Measurements from ENCODE around the gene IMMT.

IMMT gene

DNA sequence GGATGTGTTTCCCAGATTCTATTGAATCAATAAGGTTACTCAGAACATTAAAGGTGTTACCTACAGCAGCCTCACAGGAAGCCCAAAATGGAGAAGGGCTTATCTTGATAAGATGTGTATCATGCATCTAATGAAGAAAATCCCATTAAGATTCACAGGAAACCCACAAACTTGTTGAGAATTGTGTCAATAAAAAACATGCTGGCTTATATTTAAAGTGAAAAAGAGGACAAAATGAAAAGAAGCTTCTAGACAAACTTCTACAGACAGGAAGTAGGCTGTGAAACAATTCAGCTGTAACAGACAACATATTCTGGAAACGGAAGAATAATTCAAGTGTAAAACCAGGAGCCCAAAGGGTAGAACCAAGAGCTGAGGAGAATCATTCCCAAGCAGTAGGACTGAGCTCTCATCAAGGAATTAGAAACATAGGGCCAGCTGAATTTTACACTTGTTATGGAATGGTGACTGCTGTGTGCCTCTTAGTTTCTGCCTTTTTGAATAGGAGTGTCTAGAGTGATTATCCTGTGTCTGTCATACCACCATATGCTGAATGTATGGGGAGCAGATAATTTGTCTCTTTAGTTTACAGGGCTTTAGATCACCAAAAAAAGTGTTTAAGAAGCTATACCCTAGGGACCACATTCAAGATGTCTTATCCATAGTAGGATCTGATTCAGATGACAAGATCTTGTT lies 9.6 kb downstream of the IMMT start:
- Histone ChIP-seq H3K27me3 (ENCODE audit: control insufficient read depth, insufficient read depth, low read length) (no peaks in the 10 kb centered on the region), H3K9ac (ENCODE audit: low read length) (no peak overlapping the region), H3K4me3 (ENCODE audit: low read length) (no peak overlapping the region), H3K4me1 (ENCODE audit: control insufficient read depth, insufficient read depth, low read length) (peaks cover 10% of the 10 kb centered on the region), H3K36me3 (ENCODE audit: control insufficient read depth, insufficient read depth, low read length) (peaks cover 4% of the 10 kb centered on the region), H3K27ac (ENCODE audit: low read depth, low read length) (no peak overlapping the region)

DNA sequence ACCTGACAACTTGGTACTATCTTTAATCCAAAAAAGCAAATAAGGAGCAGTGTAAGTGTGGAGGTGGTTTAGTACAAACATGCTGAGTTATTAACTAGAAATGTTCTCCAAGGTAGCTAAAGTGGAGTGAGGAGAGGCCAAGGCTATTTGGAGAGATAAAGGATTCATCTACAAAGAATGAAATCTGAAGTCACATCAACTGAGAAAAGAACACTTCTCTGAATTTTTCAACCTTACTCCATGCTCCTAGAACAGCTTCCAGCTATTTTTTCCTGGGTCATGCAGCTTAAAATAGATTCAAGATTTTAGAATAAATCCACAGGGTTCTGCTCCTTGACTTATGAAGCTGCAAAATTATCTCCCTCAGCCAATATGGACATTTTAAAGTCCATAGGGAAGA lies 18.7 kb downstream of the IMMT start:
- Histone ChIP-seq H3K27me3 (ENCODE audit: control insufficient read depth, insufficient read depth, low read length) (no peaks in the 10 kb centered on the region), H3K4me3 (ENCODE audit: low read length) (no peak overlapping the region), H3K4me1 (ENCODE audit: control insufficient read depth, insufficient read depth, low read length) (no peaks in the 10 kb centered on the region), H3K27ac (ENCODE audit: low read depth, low read length) (no peak overlapping the region), H3K9ac (ENCODE audit: low read length) (no peak overlapping the region), H3K36me3 (ENCODE audit: control insufficient read depth, insufficient read depth, low read length) (no peaks in the 10 kb centered on the region)

DNA sequence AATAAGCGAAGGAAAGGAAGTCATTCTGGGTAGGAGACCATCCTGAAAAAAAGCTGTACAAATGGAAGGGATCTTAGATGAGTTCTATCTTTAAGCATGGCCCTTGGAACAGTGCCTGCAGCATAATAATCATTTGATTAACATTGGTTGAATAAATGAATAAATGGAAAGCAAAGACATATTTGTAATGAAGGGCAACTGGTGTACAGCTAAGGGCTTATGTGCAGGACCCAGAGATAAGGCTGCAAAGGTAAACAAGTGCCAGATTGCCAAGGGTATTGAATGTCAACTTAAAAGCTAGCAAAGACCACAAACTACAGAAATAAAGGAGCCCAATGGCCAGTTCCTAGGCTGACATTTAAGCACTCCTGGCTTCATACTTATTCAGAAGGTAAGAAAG lies 19.4 kb downstream of the IMMT start:
- Histone ChIP-seq H3K27ac (ENCODE audit: low read depth, low read length) (no peak overlapping the region), H3K4me1 (ENCODE audit: control insufficient read depth, insufficient read depth, low read length) (no peaks in the 10 kb centered on the region), H3K4me3 (ENCODE audit: low read length) (no peak overlapping the region), H3K27me3 (ENCODE audit: control insufficient read depth, insufficient read depth, low read length) (no peaks in the 10 kb centered on the region), H3K9ac (ENCODE audit: low read length) (no peak overlapping the region), H3K36me3 (ENCODE audit: control insufficient read depth, insufficient read depth, low read length) (no peaks in the 10 kb centered on the region)

DNA sequence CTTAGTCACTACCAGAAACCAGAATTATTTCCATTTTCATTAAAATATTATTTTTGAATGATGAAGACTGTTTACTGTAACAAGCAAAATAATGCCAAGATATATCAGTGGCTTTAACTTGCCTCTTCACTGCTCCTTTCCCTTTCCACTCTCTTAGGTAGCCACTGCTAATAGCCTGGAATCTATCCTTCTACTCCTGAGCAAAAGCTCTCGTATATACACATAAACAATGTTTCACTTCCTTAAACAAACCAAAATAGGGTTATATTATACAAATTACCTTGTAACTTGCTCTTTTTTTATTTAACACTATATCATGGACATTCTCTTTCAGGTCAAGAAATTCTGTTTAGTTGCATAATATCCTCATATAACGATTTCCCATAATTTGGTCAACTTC lies 20.8 kb downstream of the IMMT start:
- Histone ChIP-seq H3K4me3 (ENCODE audit: low read length) (no peak overlapping the region), H3K27ac (ENCODE audit: low read depth, low read length) (no peak overlapping the region), H3K9ac (ENCODE audit: low read length) (no peak overlapping the region), H3K4me1 (ENCODE audit: control insufficient read depth, insufficient read depth, low read length) (no peaks in the 10 kb centered on the region), H3K27me3 (ENCODE audit: control insufficient read depth, insufficient read depth, low read length) (no peaks in the 10 kb centered on the region), H3K36me3 (ENCODE audit: control insufficient read depth, insufficient read depth, low read length) (peaks cover 5% of the 10 kb centered on the region)

DNA sequence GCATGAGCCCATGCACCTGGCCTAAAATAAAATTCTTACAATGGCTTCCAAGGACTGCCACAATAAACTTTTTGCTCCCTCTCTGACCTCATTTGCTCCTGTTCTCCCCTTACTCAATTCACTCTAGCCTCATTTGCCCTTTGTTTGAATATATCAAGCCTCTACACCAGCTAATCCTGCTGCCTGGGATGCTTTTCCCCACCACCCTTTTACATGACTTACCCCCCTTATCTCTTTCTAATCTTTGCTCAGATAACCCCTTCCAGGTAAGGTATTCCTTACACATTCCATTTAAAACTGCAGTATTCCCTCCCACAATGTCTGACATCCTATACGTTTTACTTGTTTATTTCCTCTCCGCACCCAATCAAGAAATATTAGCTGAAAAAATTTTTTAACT lies 22.7 kb downstream of the IMMT start:
- no peak overlapping the region for H3K9ac ChIP-seq (ENCODE audit: low read length)
- H3K4me3 ChIP-seq (ENCODE audit: low read length), result no peak overlapping the region
- no peaks in the 10 kb centered on the region for H3K27me3 ChIP-seq (ENCODE audit: control insufficient read depth, insufficient read depth, low read length)
- no peak overlapping the region for H3K27ac ChIP-seq (ENCODE audit: low read depth, low read length)
- peaks cover 11% of the 10 kb centered on the region for H3K36me3 ChIP-seq (ENCODE audit: control insufficient read depth, insufficient read depth, low read length)
- H3K4me1 ChIP-seq (ENCODE audit: control insufficient read depth, insufficient read depth, low read length), result no peaks in the 10 kb centered on the region

DNA sequence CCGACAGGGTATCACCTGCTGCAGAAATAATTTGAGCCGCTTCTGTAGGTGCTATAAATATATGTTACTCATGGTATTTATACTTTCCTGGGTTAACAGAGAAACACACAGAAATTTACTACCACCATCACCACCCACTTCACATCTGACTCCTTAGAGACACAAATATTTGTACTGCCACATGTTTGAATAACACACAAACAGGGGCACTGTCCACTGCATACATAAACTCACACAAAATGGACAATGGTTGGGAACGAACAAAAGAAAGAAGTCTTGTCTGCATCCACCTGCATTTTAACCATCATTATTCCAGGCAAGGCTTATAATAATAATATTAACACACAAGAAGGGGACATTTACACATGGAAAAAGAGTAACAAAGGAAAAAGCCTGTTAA lies 24.0 kb downstream of the IMMT start:
- no peak overlapping the region for H3K27ac ChIP-seq (ENCODE audit: low read depth, low read length)
- peaks cover 11% of the 10 kb centered on the region for H3K36me3 ChIP-seq (ENCODE audit: control insufficient read depth, insufficient read depth, low read length)

DNA sequence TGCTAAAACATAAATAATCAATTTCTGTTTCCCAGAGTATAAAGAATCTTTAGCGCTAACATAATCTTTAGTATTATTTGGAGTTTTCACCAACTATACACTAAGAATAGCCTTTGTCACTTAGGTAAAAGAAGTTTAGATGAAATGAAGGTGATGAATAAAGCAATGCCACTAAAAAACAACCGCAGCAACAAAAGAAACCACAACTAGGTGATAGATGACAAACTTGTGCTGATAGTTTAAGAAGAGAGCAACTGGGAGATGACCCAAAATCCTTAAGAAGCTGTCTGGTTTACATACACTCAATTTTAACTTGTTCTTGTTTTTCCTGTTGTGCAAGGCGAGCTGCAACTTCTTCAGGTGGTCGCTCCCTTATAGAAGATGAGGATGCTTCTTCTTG lies 24.8 kb downstream of the IMMT start:
- Histone ChIP-seq H3K36me3 (ENCODE audit: control insufficient read depth, insufficient read depth, low read length) (peaks cover 11% of the 10 kb centered on the region), H3K9ac (ENCODE audit: low read length) (no peak overlapping the region), H3K4me3 (ENCODE audit: low read length) (no peak overlapping the region), H3K27ac (ENCODE audit: low read depth, low read length) (no peak overlapping the region), H3K4me1 (ENCODE audit: control insufficient read depth, insufficient read depth, low read length) (no peaks in the 10 kb centered on the region), H3K27me3 (ENCODE audit: control insufficient read depth, insufficient read depth, low read length) (no peaks in the 10 kb centered on the region)

More for the DNA sequence above, 24.0 kb downstream of the IMMT start:
- no peak overlapping the region for H3K4me3 ChIP-seq (ENCODE audit: low read length)
- no peak overlapping the region for H3K9ac ChIP-seq (ENCODE audit: low read length)
- H3K27me3 ChIP-seq (ENCODE audit: control insufficient read depth, insufficient read depth, low read length), result no peaks in the 10 kb centered on the region
- H3K4me1 ChIP-seq (ENCODE audit: control insufficient read depth, insufficient read depth, low read length), result no peaks in the 10 kb centered on the region

DNA sequence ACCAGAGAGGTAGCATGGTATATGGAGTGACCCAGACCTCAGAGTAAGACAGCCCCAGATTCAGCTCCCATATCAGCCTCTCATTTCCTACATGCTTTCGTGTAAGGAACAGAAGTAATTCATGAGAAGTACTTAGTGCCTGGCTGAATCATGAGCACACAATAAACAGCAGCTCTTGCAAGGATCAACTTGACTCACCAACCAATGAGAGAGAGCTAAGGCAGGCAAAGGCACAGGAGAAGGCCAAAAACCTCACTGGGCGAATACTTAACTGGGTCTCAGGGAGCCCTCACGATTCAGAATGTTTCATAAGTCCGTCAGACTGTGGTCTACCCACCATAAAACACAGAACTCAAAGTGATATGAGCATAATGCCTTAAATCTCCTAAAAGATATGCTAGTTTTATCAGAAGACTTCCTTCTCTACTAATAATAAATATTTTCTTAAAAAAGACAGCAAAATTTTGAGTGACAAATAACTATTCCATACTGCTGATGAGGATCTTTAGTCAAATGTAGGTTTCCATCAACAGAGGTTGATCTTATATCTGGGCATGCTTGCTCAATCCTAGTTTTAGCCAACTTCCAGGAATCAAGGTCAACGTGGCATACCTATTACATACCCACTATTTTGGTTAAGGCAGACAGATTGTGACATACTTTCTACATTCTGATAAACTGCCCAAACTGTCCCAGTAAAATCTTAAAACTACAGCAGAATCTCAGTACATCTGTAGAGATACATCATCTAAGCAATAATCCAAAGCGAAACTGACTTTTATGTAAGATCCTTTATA lies 34.9 kb downstream of the IMMT start:
- no peaks in the 10 kb centered on the region for H3K27me3 ChIP-seq (ENCODE audit: control insufficient read depth, insufficient read depth, low read length)
- no peak overlapping the region for H3K4me3 ChIP-seq (ENCODE audit: low read length)
- no peak overlapping the region for H3K27ac ChIP-seq (ENCODE audit: low read depth, low read length)
- no peak overlapping the region for H3K9ac ChIP-seq (ENCODE audit: low read length)
- H3K4me1 ChIP-seq (ENCODE audit: control insufficient read depth, insufficient read depth, low read length), result no peaks in the 10 kb centered on the region
- H3K36me3 ChIP-seq (ENCODE audit: control insufficient read depth, insufficient read depth, low read length), result peaks cover 31% of the 10 kb centered on the region

DNA sequence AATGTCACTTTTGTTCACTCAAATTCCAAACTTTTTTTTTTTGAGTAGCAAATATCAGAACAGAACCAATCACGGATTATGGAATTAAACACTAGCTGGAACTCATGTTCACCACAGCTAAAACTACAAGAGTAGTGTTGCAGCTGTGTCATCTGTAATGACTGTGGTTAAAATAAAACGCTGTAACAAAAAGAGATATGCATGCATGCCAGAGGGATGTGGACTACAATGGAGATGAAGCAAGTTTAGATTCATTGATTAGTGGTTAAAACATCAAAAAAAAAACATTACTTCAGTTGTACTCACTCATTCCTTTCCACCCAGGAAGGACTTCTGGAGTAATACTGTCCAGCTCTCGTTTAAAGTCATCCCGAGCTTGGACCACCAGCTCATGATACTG lies 37.0 kb downstream of the IMMT start:
- Histone ChIP-seq H3K27ac (ENCODE audit: low read depth, low read length) (no peak overlapping the region), H3K4me3 (ENCODE audit: low read length) (no peak overlapping the region), H3K9ac (ENCODE audit: low read length) (no peak overlapping the region), H3K27me3 (ENCODE audit: control insufficient read depth, insufficient read depth, low read length) (no peaks in the 10 kb centered on the region), H3K4me1 (ENCODE audit: control insufficient read depth, insufficient read depth, low read length) (no peaks in the 10 kb centered on the region), H3K36me3 (ENCODE audit: control insufficient read depth, insufficient read depth, low read length) (peaks cover 28% of the 10 kb centered on the region)

DNA sequence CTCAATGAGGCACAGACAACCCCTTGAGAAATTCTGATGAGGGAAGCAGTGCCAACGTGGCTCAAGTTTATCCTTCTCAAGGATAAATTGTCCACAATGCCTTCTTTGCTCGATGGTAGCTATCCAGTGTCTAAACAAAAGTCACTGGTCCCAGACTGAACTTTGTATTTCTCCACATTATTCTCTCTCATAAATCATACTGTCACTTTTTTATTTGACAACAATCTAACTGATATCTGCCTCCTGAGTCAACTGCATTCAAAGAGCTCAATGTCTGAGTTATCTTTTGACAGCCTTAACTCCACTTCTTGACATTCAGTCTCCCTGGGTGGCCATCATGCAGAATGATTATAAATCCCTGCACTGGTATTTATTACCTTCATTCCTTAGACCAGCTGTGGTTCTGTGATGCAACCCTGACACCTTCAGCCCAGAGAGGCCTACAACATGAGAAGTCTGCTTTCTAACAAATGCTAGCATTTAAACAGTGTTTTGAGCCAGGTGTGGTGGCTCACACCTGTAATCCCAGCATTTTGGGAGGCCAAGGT lies 38.2 kb downstream of the IMMT start:
- Histone ChIP-seq H3K4me1 (ENCODE audit: control insufficient read depth, insufficient read depth, low read length) (no peaks in the 10 kb centered on the region), H3K9ac (ENCODE audit: low read length) (no peak overlapping the region), H3K4me3 (ENCODE audit: low read length) (no peak overlapping the region), H3K27me3 (ENCODE audit: control insufficient read depth, insufficient read depth, low read length) (no peaks in the 10 kb centered on the region), H3K27ac (ENCODE audit: low read depth, low read length) (no peak overlapping the region), H3K36me3 (ENCODE audit: control insufficient read depth, insufficient read depth, low read length) (peaks cover 23% of the 10 kb centered on the region)

DNA sequence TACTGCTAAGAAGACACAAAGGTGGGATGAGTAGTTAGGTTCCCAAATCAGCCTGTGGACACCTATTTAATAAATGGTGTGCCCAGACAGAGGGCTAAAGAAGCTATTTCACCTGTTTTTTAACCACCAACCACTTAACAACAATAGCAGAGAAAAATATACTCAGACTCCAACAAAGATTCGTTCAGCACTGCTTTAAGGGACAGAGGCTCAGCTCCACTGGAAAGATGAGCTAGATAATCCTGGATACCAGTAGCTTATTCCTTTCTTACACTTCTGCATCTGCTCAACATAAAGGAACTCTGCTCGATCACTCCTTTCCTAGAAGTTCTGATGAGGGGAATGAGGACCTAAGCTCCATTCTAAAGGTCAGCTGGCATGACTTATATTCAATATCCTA lies 44.8 kb downstream of the IMMT start:
- peaks cover 36% of the 10 kb centered on the region for H3K36me3 ChIP-seq (ENCODE audit: control insufficient read depth, insufficient read depth, low read length)
- H3K27me3 ChIP-seq (ENCODE audit: control insufficient read depth, insufficient read depth, low read length), result no peaks in the 10 kb centered on the region
- H3K9ac ChIP-seq (ENCODE audit: low read length), result no peak overlapping the region
- H3K4me3 ChIP-seq (ENCODE audit: low read length), result no peak overlapping the region
- H3K4me1 ChIP-seq (ENCODE audit: control insufficient read depth, insufficient read depth, low read length), result no peaks in the 10 kb centered on the region
- no peak overlapping the region for H3K27ac ChIP-seq (ENCODE audit: low read depth, low read length)

DNA sequence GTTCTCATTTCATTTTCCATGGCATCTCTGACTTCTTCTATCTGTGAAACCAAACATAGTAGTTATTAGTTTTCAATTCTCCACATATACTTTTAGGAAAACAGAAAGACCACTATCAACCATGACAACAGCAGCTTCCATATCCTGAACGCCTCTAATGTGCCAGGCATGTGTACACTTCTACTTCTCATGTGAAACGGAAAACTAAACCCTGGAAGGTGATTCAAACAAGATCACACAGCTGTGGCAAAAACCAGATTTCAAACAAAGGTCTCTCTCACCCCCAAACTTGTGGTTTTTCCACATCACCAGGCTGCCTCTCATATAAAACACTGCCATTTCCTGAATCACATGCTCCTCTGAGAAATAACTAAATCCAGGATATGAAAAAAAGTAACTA lies 47.5 kb downstream of the IMMT start:
- H3K4me1 ChIP-seq (ENCODE audit: control insufficient read depth, insufficient read depth, low read length), result no peaks in the 10 kb centered on the region
- peaks cover 37% of the 10 kb centered on the region for H3K36me3 ChIP-seq (ENCODE audit: control insufficient read depth, insufficient read depth, low read length)
- no peaks in the 10 kb centered on the region for H3K27me3 ChIP-seq (ENCODE audit: control insufficient read depth, insufficient read depth, low read length)
- no peak overlapping the region for H3K4me3 ChIP-seq (ENCODE audit: low read length)
- no peak overlapping the region for H3K27ac ChIP-seq (ENCODE audit: low read depth, low read length)
- no peak overlapping the region for H3K9ac ChIP-seq (ENCODE audit: low read length)
